HEK293T (cell line): ENCODE measurements around the gene DCAF17.
A peak's percentile ranks its signal among the peaks of the same experiment; 100 is the strongest.
"Not testable (repeated sequence)": the region's sequence is repeated elsewhere in the genome, so short reads cannot be mapped to it uniquely, and the experiment has no call there.

ENCODE experiments used
- CTCF ChIA-PET: fragments of 350-600 bp; formaldehyde crosslinking; extraction: SDS; loops from one replicate; lab custom pipeline; 2021; ENCODE audit warnings: antibody characterized with exemption, inconsistent platforms; lab: Yijun Ruan, JAX
- POLR2A ChIA-PET: fragments of 350-600 bp; formaldehyde crosslinking; extraction: SDS; loops from one replicate; lab custom pipeline; 2020; ENCODE audit warnings: antibody characterized with exemption, inconsistent platforms; lab: Yijun Ruan, JAX
- DNase-seq: peaks from one replicate; pipeline ENCODE4 v3.0.0; 2012; ENCODE audit warnings: mixed read lengths; ENCODE audit errors: extremely low spot score
- ARNT ChIP-seq: fragments of 450-650 bp; IDR thresholded peaks from 2 replicates; pipeline ENCODE4 v1.6.1; 2017; ENCODE audit warnings: mild to moderate bottlenecking
- BHLHE40 ChIP-seq: fragments of 450-650 bp; IDR thresholded peaks from 2 replicates; pipeline ENCODE4 v1.6.1; 2016; ENCODE audit warnings: mild to moderate bottlenecking, moderate library complexity, borderline replicate concordance
- CTBP1 ChIP-seq: fragments of 450-650 bp; IDR thresholded peaks from 2 replicates; pipeline ENCODE4 v1.6.1; 2016; ENCODE audit warnings: borderline replicate concordance
- ELF4 ChIP-seq: fragments of 450-650 bp; IDR thresholded peaks from 2 replicates; pipeline ENCODE4 v1.6.1; 2017; ENCODE audit warnings: antibody characterized with exemption
- FOXA1 ChIP-seq: fragments of 450-650 bp; IDR thresholded peaks from 2 replicates; pipeline ENCODE4 v1.6.1; 2016; ENCODE audit warnings: mild to moderate bottlenecking
- FOXK2 ChIP-seq: fragments of 450-650 bp; IDR thresholded peaks from 2 replicates; pipeline ENCODE4 v1.6.1; 2016; ENCODE audit warnings: mild to moderate bottlenecking
- FOXM1 ChIP-seq: fragments of 450-650 bp; IDR thresholded peaks from 2 replicates; pipeline ENCODE4 v1.6.1; 2017; ENCODE audit warnings: mild to moderate bottlenecking, borderline replicate concordance
- HDGF ChIP-seq: fragments of 450-650 bp; IDR thresholded peaks from 2 replicates; pipeline ENCODE4 v1.6.1; 2017; ENCODE audit warnings: antibody characterized with exemption, borderline replicate concordance
- L3MBTL2 ChIP-seq: fragments of 450-650 bp; conservative IDR thresholded peaks from 2 replicates; pipeline ENCODE4 v1.6.1; 2016; ENCODE audit warnings: mild to moderate bottlenecking
- LEF1 ChIP-seq: fragments of 450-650 bp; IDR thresholded peaks from 2 replicates; pipeline ENCODE4 v1.6.1; 2017; ENCODE audit warnings: mild to moderate bottlenecking, borderline replicate concordance
- NFRKB ChIP-seq: fragments of 450-650 bp; IDR thresholded peaks from 2 replicates; pipeline ENCODE4 v1.6.1; 2016; ENCODE audit warnings: mild to moderate bottlenecking, moderate library complexity
- SP1 ChIP-seq: fragments of 450-650 bp; IDR thresholded peaks from 2 replicates; pipeline ENCODE4 v1.6.1; 2017
- SUZ12 ChIP-seq: fragments of 450-650 bp; IDR thresholded peaks from 2 replicates; pipeline ENCODE4 v1.6.1; 2016; ENCODE audit warnings: mild to moderate bottlenecking
- TARDBP ChIP-seq: fragments of 450-650 bp; IDR thresholded peaks from 2 replicates; pipeline ENCODE4 v1.6.1; 2016
- ZNF384 ChIP-seq: fragments of 450-650 bp; IDR thresholded peaks from 2 replicates; pipeline ENCODE4 v1.6.1; 2016
- TF ChIP-seq, protein P1 (sequence below): fragments of 450-650 bp; IDR thresholded peaks from 2 replicates; pipeline ENCODE4 v1.6.1; 2016

DCAF17 gene

DNA sequence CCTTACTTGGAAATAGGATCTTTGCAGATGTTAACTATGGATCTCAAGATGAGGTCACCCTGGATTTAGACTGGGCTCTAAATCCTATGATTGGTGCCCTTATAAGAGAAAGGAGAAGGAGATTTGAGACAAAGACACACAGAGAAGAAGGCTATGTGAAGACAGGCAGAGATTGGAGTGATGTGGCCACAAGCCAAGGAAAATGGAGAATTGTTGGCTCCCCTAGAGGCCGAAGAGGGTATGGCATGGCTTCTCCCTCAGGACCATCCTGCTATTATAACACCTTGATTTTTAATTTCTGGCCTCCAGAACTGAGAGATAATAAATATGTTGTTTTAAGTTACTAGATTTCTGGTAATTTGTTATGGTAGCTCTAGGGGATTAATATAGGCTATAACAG lies 95.9 kb downstream of the DCAF17 start:
- ChIA-PET CTCF (interaction anchor here (0.7 to 1.2 kb wide), 2 partner anchors 19 to 53 kb away, joined by 3 read pairs; no protein-coding TSS in a partner anchor), POLR2A (no interaction called here)
- peak; percentile 14 for DNase-seq
- no peak for TF ChIP-seq TARDBP
- TF ChIP-seq FOXK2 = no peak
- no peak for TF ChIP-seq NFRKB
- no peak for TF ChIP-seq CTBP1
- TF ChIP-seq HDGF = no peak
- TF ChIP-seq ELF4 = no peak

DNA sequence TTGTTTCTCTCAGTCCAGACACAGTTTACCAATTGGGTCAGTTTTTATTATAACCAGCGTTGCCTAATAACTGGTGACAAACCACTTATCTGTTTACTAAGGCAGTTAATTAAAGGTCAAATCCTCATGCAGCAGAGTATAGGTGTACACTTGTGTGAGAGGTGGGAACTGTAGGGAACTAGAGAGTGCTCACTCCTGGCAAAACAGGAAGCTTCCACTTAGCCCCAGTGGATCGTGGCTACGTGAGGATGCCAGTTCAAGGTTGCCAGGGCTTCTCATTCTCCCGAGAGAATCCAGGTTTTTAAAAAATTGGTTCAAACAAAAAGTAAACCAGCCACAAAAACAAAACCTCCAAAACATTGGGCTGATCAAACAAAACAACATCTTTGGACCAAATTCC lies 96.4 kb downstream of the DCAF17 start:
- TF ChIP-seq CTBP1 = no peak
- no peak for TF ChIP-seq ZNF384
- no peak for TF ChIP-seq NFRKB
- TF ChIP-seq ARNT = no peak
- TF ChIP-seq ELF4 = no peak
- TF ChIP-seq, protein P1, sequence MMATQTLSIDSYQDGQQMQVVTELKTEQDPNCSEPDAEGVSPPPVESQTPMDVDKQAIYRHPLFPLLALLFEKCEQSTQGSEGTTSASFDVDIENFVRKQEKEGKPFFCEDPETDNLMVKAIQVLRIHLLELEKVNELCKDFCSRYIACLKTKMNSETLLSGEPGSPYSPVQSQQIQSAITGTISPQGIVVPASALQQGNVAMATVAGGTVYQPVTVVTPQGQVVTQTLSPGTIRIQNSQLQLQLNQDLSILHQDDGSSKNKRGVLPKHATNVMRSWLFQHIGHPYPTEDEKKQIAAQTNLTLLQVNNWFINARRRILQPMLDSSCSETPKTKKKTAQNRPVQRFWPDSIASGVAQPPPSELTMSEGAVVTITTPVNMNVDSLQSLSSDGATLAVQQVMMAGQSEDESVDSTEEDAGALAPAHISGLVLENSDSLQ = no peak
- TF ChIP-seq FOXK2 = no peak
- no peak for DNase-seq
- CTCF ChIA-PET = interaction anchor here (0.7 to 1.2 kb wide), 2 partner anchors 19 to 53 kb away, joined by 3 read pairs; no protein-coding TSS in a partner anchor
- POLR2A ChIA-PET = no interaction called here

DNA sequence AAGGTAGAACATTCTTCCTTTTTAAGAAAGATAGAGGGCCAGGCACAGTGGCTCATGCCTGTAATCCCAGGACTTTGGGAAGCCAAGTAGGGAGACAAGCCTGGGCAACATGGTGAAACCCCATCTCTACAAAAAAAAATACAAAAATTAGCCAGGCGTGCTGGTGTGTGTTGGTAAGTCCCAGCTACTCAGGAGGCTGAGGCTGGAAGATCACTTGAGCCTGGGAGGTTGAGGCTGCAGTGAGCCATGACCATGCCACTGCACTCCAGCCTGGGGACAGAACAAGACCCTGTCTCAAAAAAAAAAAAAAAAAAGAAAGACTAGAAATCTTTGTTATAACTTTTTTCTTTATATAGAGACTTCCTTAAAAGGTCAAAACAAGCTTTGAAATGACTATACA lies 96.8 kb downstream of the DCAF17 start:
- DNase-seq = not testable (repeated sequence)
- ChIA-PET POLR2A (interaction anchor here (1.4 to 1.8 kb wide), 2 partner anchors 8 to 97 kb away, joined by 3 to 9 read pairs; partner anchors contain the start of genes CYBRD1, DCAF17 and METTL8), CTCF (interaction anchor here (1.2 kb wide), 1 partner anchor 18 kb away, joined by 3 read pairs; no protein-coding TSS in a partner anchor)

DNA sequence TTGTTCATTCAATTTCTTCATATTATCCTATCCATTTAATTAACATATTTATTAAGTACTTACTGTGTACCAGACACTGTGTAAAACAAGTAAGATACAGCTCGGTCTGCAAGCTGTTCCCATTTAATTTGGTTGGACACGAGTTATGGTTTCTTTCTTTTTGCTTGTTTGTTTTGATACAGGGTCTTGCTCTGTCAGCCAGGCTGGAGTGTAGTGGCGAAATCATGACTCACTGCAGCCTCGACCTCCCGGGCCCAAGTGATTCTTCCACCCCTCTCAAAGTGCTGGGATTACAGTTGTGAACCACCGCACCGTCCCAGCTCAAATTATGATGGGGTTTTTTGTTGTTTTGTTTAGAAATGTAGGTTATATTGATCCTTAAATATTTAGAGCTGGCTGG lies 97.3 kb downstream of the DCAF17 start:
- ChIA-PET CTCF (interaction anchor here (1.2 kb wide), 1 partner anchor 18 kb away, joined by 3 read pairs; no protein-coding TSS in a partner anchor), POLR2A (interaction anchor here (1.4 to 1.8 kb wide), 2 partner anchors 8 to 97 kb away, joined by 3 to 9 read pairs; partner anchors contain the start of genes CYBRD1, DCAF17 and METTL8)
- DNase-seq = no peak
- no peak for TF ChIP-seq FOXM1
- no peak for TF ChIP-seq NFRKB
- no peak for TF ChIP-seq ZNF384
- no peak for TF ChIP-seq FOXK2
- no peak for TF ChIP-seq ARNT
- no peak for TF ChIP-seq SP1
- TF ChIP-seq LEF1 = no peak
- no peak for TF ChIP-seq L3MBTL2
- no peak for TF ChIP-seq SUZ12
- TF ChIP-seq ELF4 = no peak
- TF ChIP-seq BHLHE40 = no peak
- TF ChIP-seq TARDBP = no peak
- TF ChIP-seq, protein P1 = no peak

DNA sequence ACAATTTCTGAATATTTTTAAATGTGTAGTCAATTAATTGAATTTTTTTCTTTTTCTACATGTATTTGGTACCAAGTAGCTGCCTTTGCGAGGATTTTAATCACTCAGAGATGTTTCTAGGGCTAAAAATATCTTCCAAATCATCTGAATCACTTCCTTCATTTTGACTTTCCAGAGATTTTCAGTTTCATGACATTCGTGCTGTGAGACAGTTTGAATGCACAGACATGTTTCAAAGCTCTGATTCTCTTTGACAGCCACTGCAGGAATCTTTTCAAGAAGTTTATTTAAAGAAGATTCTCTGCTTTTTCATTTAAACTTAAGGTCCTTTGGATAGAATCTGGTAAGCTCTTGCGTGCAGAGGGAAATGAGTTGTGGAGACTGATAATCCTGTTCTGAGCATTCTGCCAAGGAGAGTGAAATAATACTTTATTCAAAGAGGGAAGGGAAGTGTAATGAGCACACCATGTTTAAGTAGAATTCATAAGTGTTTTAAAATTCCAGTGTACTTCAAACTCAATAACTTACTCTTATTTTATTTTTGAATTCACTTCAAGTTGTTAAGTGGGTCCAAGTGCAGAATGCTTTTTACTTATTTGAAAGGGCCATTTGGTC lies 97.9 kb downstream of the DCAF17 start:
- CTCF ChIA-PET = no interaction called here
- POLR2A ChIA-PET = interaction anchor here (1.4 to 1.8 kb wide), 2 partner anchors 9 to 98 kb away, joined by 3 to 9 read pairs; partner anchors contain the start of genes CYBRD1, DCAF17 and METTL8
- no peak for DNase-seq
- TF ChIP-seq BHLHE40 (no peak), ELF4 (no peak), FOXM1 (no peak), HDGF (no peak), LEF1 (no peak), ZNF384 (no peak), L3MBTL2 (no peak), SUZ12 (no peak), FOXA1 (no peak), TARDBP (no peak), FOXK2 (no peak)
- TF ChIP-seq, protein P1 = no peak

DNA sequence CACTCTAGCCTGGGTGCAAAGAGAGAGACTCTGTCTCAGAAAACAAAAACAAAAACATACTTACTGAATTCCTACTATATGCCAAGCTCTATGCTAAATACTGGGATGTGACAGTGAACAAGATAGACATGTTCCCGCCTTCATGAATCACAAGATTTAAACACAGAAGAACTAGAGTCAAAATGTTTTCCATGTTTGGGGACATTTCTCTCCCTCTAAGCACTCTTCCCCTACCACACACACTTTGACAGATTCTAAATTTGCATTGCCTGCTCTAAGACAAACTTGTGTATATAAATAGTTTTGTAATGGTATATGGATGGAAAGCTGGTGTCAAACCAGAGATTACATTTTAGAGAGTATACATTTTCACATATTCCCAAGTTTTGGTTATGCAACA lies 99.3 kb downstream of the DCAF17 start:
- DNase-seq = no peak
- TF ChIP-seq LEF1 (no peak), ARNT (no peak), HDGF (no peak), ZNF384 (no peak), FOXA1 (no peak), FOXM1 (no peak), SUZ12 (no peak), ELF4 (no peak)
- CTCF ChIA-PET = no interaction called here
- POLR2A ChIA-PET = interaction anchor here (1.1 kb wide), 1 partner anchor 10 kb away, joined by 5 read pairs; no protein-coding TSS in a partner anchor
